COLO829 (cell line): ENCODE results near the gene OXCT1.
A peak's percentile ranks its signal among the peaks of the same experiment; 100 is the strongest.
"Not testable (repeated sequence)": the region's sequence is repeated elsewhere in the genome, so short reads cannot be mapped to it uniquely, and the experiment has no call there.

ENCODE experiments used
- DNase-seq: peaks from one replicate; pipeline ENCODE4 v3.0.0; 2012; ENCODE audit warnings: low spot score

OXCT1 gene

DNA sequence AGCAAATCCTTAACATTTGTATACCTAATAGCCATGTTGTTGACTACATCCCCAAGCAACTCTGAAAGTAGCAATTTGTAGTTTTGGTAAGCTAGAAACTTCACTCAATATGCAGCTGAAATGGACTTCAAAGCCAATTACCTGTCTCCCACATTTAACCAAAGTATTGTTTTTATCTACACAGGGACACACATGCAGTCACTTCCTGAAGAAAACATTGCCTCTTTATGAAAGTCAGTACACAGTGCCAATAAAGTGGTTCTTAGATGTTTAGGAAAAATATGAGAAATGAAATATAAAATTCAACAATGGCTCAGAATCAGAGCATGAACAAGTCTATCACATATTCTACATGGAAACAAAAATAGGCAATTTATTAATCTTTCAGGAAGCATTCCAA, 49.2 kb downstream of the OXCT1 start:
- DNase-seq, result no peak

DNA sequence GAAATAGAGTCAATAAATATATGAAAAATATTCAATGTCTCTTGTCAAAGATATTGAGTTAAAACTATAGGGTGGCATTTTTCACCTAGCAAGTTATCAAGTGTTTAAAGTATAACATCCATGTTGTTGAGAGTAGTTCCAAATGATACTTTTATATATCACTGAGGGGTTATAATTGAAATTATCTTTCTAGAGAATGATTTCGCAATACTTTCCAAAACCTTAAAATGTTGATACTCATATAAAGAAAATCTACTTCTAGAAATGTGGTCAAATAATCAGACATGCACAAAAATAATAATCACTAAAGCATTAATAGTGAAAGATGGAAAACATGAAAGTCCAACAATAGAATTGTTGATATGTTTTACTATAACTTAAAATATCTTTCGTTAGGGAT, 50.1 kb downstream of the OXCT1 start:
- no peak for DNase-seq

DNA sequence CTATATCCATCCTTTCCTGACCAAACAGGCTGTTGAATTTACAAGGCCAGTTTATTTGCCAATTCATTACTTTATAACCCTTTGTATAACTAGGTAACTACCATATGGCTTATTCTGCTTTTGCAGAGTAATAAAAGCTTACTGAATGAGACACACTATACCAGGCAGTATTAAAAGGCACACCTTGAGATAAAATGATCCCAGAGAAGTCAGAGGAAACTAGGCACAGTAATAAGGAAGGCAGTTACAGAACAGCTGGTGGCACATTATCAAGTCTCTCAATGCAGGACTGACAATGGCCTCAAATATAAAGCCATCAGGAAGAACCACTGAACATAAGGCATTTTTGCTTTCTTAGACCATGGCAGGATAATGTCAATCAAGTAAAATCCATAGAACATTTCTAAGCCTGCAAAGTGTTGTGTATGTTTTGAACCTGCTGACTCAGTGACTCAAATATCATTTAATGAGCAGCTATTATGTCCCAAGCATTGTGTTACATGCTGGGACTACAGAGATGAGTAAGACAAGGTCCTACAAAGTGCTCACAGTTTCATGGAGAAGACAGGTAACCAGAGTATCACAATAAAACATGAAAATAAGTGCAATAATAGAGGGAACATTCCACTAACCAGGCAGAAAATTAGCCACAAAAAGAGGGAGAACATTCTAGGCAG, 52.5 kb downstream of the OXCT1 start:
- no peak for DNase-seq

DNA sequence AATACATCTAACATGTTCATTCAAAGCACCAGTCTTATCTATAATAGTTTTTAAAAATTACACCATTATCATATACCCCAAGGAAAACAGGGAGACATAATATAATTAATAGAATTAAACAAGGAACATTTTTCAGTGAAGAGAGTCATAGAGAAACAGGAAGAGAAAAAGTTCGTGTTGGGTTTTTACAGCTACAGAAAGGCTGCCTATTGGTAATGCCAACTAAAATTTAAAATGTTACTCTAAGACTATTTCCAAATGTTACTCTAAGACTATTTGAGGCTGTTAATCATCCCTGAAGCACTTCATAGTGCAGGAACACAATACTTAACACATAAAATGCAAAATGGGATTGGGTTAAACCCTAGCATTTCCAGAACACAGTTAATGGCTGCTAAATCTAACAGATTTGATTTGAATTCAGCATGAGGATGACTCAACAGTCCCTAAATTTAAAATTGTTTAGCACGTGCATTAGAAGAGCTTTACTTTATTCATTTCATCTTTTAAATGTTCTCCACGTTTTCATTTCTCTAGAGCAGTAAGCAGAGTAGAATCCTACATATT, 54.5 kb downstream of the OXCT1 start:
- no peak for DNase-seq

DNA sequence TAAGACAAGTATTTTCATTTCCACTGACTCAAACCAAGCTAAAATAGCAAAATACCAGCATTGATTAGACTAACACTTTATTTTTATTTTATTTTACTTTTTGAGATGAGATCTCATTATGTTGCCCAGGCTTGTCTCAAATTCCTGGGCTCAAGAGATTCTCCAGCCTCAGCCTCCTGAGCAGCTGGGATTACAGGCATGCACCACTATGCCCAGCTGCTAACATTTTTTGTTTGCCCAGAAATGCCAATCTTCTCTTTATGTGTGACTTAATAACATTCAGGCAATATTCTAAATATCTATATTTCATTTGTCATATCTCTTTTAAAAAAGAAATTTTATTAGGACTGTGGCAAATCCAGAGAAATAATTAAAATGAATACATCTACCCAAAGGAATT, 55.0 kb downstream of the OXCT1 start:
- no peak for DNase-seq

DNA sequence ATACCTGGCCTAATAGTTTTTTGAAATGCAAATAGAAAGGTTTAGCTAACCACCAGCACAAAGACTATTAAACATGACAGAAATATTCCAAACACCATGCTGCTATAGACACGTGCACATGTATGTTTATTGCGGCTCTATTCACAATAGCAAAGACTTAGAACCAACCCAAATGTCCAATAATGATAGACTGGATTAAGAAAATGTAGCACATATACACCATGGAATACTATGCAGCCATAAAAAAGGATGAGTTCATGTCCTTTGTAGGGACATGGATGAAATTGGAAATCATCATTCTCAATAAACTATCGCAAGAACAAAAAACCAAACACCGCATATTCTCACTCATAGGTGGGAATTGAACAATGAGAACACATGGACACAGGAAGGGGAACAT, 55.9 kb downstream of the OXCT1 start:
- not testable (repeated sequence) for DNase-seq

DNA sequence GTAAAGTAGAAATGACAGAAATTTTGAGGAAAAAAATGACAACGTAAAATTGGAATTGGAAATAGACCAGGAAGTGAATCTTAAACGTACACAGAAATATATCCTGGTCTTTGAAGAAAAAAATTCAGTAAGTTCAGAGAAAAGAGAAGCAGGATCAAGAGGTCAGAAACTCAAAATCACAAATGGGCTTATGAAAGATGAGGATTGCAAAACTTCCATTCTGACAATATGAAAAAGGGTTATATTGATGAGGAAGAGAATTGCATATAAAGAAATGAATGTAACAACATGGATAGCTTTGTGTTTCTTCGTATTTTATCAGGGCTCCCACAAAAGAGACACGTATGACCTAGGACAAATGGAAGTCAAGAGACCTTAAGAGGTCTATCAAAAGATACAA, 58.1 kb downstream of the OXCT1 start:
- no peak for DNase-seq

DNA sequence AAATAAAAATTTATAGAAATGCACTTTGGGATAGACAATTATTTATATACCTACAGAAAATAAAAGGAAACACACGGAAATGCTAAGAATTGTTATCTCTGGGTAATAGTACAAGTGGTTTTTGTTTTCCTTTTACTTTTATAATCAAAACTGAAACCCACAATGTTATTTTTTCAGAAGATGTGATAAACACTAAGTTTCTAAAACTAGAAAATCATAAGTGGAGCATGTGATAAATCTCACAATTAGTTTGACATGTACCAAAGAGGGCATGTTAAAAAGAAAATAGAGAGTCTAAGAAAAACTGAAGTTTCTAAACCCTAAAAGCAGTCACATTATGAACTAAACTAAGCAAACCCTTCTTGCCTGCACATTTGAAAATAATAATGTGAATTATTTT, 61.1 kb downstream of the OXCT1 start:
- no peak for DNase-seq

DNA sequence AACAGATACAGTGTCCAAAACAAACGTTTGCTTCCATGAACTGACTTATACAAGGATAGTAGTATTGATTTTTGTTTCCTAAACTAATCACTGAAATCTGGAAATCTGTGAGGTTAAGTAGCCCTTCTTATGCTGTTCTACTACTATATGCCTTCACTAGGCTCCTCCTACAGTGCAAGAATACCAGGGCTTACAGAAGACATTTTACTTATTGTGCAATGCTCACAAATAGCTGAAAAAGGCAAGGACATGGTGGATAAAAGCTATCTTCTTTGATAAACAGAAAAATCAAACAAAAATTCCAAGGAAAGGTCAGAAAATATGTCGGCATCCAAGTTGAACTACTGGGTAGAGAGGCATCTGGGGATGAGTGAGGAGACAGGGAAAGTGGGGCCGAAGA, 61.9 kb downstream of the OXCT1 start:
- DNase-seq, result no peak

DNA sequence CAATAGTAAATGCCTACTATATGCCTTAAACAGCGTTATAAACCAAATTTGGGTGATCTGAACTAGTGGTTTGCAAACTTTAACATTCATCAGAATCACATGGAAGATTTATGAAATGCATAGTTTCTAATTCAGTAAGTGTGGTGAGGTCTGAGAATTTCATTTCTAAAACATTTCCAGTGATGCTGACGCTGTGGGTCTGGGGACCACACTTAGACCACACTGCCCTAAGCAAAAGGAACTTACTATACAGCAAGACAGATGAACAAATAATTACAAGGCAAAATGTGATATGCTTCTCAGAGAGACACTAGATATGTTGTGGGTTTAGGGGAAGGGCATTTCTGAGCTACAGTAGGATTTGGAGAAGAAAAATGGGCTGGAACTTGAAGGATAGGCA, 72.6 kb downstream of the OXCT1 start:
- no peak for DNase-seq

DNA sequence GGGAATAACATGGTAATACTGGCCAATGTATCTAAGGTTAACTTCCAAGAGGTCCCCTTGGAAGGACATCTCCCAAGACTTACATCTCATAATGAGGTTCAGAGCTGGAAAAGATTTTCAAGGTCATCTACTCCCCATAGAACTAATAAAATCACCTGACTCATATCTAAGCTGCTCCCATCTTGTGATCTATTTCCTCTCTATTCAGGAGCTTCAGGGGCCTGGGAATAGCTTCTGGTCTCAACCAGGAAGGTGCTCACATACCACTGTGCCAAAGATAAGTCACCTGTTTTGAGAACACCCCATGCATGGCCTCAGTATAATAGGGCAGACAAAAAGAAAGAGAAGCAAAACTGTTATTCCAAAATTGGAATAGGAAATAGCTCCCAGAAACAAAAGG, 74.2 kb downstream of the OXCT1 start:
- DNase-seq, result no peak

DNA sequence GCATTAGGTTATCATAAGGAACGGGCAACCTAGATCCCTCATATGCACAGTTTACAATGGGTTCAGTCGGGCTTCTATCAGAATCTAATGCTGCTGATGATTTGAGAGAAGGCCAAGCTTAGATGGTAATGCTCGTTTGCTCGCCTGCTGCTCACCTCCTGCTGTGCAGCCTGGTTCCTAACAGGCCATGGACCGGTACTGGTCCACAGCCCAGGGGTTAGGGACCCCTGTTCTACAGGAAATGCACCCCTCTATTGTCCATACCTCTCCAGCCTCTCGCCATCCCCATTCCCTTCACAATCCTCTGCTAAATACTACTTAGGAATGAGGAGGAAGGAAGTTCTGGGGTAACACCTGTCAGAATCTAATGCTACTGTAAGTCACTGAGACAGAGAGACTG, 75.1 kb downstream of the OXCT1 start:
- no peak for DNase-seq

DNA sequence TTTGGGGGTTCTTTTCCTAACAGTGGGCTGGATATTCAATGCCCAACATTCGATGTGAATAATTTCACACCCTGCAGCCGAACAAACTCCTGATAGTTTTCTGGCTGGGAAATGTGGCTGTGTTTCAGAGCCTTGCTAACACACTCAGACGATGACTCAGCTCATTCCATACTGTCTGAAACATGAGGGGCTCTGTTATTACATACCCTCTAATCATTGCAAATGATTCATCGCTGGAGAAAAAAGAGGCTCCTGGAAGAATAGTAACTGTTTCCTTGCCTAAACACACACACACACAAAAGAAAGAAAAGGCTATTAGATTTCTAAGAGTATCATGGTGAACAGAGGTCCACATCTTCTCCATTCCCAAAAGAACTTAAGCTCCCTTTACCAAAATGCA, 75.8 kb downstream of the OXCT1 start:
- peak; percentile 8 for DNase-seq

DNA sequence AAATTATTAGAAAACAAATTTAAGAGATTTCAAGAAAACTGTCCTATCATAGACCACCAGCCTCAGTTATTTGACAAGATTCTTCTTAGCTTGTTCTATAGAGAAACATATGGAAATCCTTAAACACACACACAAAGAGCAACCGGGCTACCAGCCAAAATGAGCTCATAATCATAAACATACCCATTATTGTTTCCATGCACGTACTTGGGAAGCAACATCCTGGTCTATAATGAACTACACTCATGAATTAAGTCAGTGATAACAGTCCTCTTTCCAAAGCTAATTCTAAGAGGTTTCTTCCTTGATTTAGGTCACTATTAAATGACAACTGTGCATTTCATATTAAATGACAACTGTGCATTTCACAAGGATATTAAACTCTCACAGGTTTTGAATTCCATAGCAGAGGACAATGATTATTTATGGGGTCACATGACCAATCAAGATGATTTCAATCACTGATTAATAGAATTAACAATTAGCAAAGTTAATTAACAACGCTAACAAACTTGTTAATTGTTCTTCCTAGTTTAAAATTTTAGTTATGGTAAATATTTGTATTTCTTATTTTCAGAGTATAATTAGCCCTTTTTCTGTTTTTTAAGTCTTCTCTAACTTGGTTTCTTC, 77.0 kb downstream of the OXCT1 start:
- DNase-seq, result no peak

DNA sequence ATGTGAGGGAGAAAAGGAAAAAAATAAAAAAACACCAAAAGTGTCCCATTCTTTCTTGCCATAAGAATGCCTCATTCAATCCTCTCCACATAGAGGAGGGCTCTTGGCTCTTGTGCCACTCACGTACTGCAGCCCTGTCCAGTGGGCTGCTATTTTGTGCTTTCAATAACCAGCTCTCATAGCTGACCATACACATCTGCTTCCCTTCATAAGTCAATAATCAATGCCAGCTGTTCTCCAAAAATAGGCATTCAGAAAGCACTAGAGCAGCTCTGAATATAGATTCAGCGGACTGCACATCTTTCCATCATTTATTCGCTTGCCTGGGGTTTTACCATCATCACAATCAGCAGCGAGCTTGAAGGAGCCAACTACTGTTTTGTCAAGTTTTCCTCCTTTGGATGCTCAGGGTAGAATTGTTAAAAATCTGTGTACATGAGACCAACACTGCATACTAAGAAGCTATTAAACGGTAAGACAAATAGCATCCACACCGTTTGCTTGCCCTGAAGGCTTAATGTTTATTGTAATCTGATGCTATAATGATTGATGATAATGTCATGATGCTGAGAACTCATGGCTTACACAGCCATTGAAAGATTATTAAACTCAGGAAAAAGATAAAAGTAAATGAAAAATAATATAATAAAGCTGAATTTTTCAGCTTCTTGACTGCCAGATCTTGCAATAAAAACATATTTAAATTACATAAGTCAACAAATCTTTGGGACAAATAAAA, 80.0 kb downstream of the OXCT1 start:
- no peak for DNase-seq

DNA sequence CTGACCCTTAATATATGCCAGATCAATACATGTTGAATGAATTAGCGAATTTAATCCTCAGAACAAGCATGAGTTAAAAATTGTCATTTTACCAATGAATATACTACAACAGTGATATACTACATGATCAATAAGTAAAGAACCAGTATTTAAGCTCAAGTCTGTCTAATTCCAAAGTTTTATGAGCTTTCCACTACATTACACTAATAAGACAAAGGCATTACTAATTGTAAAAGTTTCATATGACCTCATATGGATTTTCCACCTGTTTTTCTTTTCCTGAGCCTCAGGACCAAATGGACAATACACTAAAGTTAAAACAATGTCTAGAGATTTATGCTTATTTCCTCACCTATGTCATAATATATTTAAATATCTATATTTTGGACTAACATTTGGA, 80.8 kb downstream of the OXCT1 start:
- no peak for DNase-seq

DNA sequence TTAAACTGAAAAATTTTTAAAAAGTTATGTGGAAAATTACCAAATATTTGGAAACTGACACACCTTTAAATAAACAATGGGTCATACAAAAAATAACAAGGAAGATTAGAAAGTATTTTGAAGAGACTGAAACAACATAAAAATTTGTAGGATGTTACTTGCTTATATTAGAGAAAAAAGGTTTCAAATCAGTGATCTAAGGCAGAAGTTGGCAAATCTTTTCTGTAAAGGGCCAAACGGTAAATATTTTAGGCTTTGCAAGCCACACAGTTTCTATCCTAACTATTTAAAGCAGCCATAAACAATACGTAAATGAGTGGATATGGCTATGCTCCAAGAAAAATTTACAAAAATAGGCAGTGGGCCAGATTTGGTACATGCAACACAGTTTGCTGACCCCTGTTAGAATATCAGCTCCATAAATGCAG, 81.3 kb downstream of the OXCT1 start:
- no peak for DNase-seq

DNA sequence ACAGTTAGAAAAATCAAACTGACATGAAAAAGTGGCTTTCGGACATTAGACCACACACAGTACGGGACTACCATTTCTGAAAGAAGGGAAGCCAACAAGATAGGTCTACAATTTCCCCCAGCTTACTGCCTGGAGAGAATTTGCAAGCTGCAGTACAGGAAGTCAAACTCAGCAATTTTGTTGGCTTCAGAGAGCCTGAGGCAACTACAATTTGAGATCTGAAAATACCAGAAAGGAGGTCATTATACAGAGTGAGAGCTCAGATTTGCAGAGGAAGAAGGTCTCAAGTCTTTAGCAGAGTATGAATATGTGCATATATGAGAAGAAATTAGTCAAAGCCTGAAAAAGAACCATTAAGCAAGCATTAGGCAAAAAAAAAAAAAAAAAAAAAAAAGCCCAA, 83.0 kb downstream of the OXCT1 start:
- no peak for DNase-seq

DNA sequence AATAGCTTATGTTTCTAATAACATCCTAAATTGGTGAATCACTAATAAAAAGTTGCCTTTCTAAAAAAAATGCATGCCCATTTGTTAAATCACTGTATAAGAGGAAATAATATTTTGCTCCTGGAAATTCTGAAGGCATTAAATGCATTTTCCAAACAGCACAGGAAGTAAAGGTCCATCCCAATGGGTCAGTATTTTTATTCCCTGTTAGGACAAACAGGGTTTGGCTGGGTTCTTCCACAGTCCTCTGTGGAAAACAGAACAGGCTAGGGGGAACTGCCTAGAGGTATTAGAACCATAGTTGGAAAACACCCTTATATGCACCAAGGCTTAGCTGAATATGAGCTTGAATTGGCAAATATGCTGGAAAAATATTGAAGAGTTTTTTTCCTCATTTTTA, 85.2 kb downstream of the OXCT1 start:
- DNase-seq, result no peak

DNA sequence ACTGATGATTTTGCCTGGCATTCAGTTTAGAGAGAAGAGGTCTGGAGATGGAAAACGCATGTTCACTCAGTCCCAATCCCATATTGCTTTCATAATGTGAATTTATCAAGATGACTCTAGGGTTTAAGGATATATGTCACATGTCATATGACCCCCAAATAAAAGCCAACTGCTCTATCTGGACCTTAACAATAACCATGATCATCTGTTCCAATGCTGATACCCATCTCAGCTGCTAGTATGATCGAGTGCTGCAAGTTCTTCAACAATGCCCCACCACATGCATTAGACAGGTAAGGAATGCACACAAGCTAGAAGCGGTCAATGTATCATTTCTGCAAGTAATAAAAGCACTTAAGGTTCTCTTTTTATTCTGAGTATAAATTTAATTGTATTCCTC, 91.8 kb downstream of the OXCT1 start:
- DNase-seq, result no peak

DNA sequence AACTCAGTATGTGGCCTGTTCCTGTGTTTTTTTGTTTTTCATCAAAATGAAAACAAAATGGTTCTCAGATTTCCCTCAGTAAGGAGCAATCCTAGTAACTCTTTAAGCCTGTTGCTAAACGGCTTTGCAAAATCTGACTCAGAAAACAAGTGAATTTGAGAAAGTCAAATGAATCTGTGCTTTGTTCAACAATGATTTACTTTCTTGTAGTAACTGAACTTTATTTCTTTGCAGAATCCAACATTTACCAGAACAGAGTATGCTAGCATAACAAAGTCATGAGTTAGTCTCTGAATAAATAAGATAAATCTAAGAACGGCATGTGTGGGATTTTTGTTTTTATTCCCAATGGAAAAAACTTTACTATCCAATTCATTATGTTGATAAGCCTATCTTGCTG, 93.8 kb downstream of the OXCT1 start:
- peak; percentile 33 for DNase-seq

DNA sequence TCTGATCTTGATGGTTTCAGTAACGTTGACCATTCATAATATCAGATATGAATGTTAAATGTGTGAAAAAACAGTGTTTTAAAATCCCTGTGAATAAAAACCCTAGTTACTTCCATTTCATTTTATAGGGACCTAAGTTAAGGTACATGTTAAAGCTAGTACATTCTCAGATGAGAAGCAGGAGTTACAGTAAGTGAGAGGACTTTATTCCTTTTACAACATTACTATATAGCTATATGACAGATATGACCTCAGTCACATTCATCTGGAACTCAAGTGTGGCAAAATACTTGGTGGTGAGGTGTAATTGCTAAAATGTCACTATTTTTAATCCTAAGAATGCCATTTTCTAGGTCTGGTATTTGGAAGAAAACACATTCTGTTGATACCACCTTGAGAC, 96.4 kb downstream of the OXCT1 start:
- DNase-seq, result no peak

DNA sequence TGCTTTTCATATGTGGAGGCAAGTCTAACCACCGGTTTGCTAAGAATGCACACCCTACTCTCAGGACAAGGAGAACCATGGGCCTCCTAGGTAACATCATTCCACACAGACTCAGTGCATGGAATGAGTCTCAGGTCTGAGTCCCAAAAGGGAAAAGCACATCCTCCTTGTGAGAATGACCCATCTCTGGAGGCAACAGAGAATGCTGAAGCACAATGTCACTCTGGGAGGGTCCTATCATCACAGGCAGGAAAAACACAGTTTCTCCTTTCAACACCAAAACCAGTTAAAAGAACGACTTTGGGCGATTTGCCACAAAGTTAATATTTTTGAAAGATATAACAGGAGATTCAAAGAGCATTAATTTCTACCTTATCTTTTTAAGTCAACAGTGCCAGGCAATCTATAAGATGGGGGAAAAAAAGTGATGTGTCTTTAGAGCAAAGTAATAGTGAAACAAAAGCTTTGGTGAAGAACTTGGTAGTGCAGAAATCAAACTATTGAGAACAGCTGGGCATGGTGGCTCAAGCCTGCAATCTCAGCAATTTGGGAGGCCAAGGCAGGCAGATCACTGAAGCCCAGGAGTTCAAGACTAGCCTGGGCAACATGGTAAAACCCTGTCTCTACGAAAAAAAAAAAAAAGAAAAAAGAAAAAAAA, 97.3 kb downstream of the OXCT1 start:
- no peak for DNase-seq
